K562 (cell line): Measurements from ENCODE around the gene RBM27. TPM values are rescaled to one million over a fixed set of nuclear protein-coding genes. Genes with fewer than 3 reads are reported as not detected.

Experiments
- BRCA1 ChIP-seq, 2 experiments: fragments of 450-650 bp in 1 of 2; sonication (generic) in 1 of 2; formaldehyde crosslinking in 1 of 2; IDR thresholded peaks; 2 replicates each; pipeline versions ENCODE4 v1.5.0 to v1.6.1; 2017 to 2020; ENCODE audit warnings: mild to moderate bottlenecking in 1 of 2, missing genetic modification reagents in 1 of 2
- C11orf30 ChIP-seq: fragments of 450-650 bp; IDR thresholded peaks from 2 replicates; pipeline ENCODE4 v1.6.1; 2016; ENCODE audit warnings: low read depth, mild to moderate bottlenecking
- CBFB ChIP-seq: sonication (generic); formaldehyde crosslinking; IDR thresholded peaks from 2 replicates; pipeline ENCODE4 v1.4.0; 2020; ENCODE audit warnings: mild to moderate bottlenecking, missing genetic modification reagents
- CHD4 ChIP-seq: fragments of 200-600 bp; sonication (generic); IDR thresholded peaks from 3 replicates; pipeline ENCODE4 v1.6.1; 2012; ENCODE audit warnings: low read depth, mild to moderate bottlenecking, mixed read lengths, low read length, inconsistent platforms; ENCODE audit not compliant: insufficient read depth, insufficient replicate concordance, poor library complexity, severe bottlenecking
- HCFC1 ChIP-seq: IDR thresholded peaks from 2 replicates; pipeline ENCODE4 v1.6.1; 2012; ENCODE audit warnings: low read depth, low read length, improper control_type of control experiment
- NCOR1 ChIP-seq: fragments of 450-650 bp; IDR thresholded peaks from 2 replicates; pipeline ENCODE4 v1.6.1; 2016; ENCODE audit warnings: mild to moderate bottlenecking, moderate library complexity
- PURB ChIP-seq: sonication (generic); formaldehyde crosslinking; IDR thresholded peaks from 2 replicates; pipeline ENCODE4 v1.9.0; 2021; ENCODE audit warnings: low read depth, mild to moderate bottlenecking, missing genetic modification reagents
- RAD21 ChIP-seq, 2 experiments: fragments of 250-450 bp in 1 of 2; fragments of 450-650 bp in 1 of 2; sonication (Bioruptor Pico) in 1 of 2; formaldehyde crosslinking in 1 of 2; IDR thresholded peaks in 1 of 2; conservative IDR thresholded peaks in 1 of 2; 2 replicates each; pipeline versions ENCODE4 v1.4.0 to v1.8.0; 2020 to 2022; ENCODE audit warnings: mild to moderate bottlenecking in 2 of 2, moderate library complexity in 1 of 2
- RBFOX2 ChIP-seq: fragments of 200-400 bp; formaldehyde crosslinking; IDR thresholded peaks from 2 replicates; pipeline ENCODE4 v1.6.1; 2017; ENCODE audit warnings: low read depth, mild to moderate bottlenecking, low read length, moderate library complexity
- TCF3 ChIP-seq: sonication (generic); formaldehyde crosslinking; IDR thresholded peaks from 2 replicates; pipeline ENCODE4 v1.4.0; 2020; ENCODE audit warnings: mild to moderate bottlenecking, missing genetic modification reagents
- YBX1 ChIP-seq: fragments of 450-650 bp; IDR thresholded peaks from 2 replicates; pipeline ENCODE4 v1.7.1; 2016; ENCODE audit warnings: mild to moderate bottlenecking
- ZNF57 ChIP-seq: fragments of 450-650 bp; formaldehyde crosslinking; IDR thresholded peaks from 2 replicates; pipeline ENCODE4 v1.4.0; 2020; ENCODE audit warnings: mild to moderate bottlenecking, moderate library complexity
- ZNF707 ChIP-seq: fragments of 250-450 bp; sonication (Bioruptor Pico); conservative IDR thresholded peaks from 2 replicates; pipeline ENCODE4 v1.8.0; 2022; ENCODE audit warnings: inconsistent platforms, mild to moderate bottlenecking, moderate library complexity
- ZNF75A ChIP-seq: fragments of 450-650 bp; formaldehyde crosslinking; IDR thresholded peaks from 2 replicates; pipeline ENCODE4 v1.4.0; 2020; ENCODE audit warnings: mild to moderate bottlenecking
- polyA plus RNA-seq, 8 experiments: library from polyadenylated mRNA; depleted of rRNA in 4 of 8; stranded (reverse) in 5 of 8; unstranded in 3 of 8; fragments of >200 nt; fragmentation: Nextera tagmentation in 2 of 8; fragmentation: Illumina TruSeq in 1 of 8; extraction: Ambion mirVana in 2 of 8; extraction: Trizol in 1 of 8; gene quantifications; 2 replicates each; pipeline versions ENCODE4 v1.2.1 to v1.2.3, GENCODE V29; 2011 to 2014; ENCODE audit warnings: inconsistent platforms in 1 of 8, missing spikeins in 1 of 8
- total RNA-seq, 7 experiments: library from RNA; depleted of rRNA in 6 of 7; stranded (reverse); fragments of >200 nt in 6 of 7; fragmentation: Illumina TruSeq in 2 of 7; extraction: Trizol in 2 of 7; gene quantifications; 2 replicates each; pipeline versions ENCODE4 v1.2.1 to v1.2.3, GENCODE V29; 2011 to 2021; ENCODE audit warnings: low replicate concordance in 1 of 7
- TF ChIP-seq, protein P1 (sequence below), 2 experiments: fragments of 200-800 bp in 1 of 2; sonication (Bioruptor generic) in 1 of 2; sonication (generic) in 1 of 2; formaldehyde crosslinking in 1 of 2; IDR thresholded peaks in 1 of 2; conservative IDR thresholded peaks in 1 of 2; 2 replicates each; pipeline versions ENCODE4 v1.5.0 to v1.6.1; 2016 to 2020; ENCODE audit warnings: missing compliant biosample characterization in 1 of 2, missing genetic modification characterization in 1 of 2, missing genetic modification reagents in 1 of 2
- TF ChIP-seq, protein P2 (sequence below): fragments of 450-650 bp; formaldehyde crosslinking; IDR thresholded peaks from 2 replicates; pipeline ENCODE4 v1.4.0; 2022; ENCODE audit warnings: missing genetic modification characterization
- TF ChIP-seq, protein P3 (sequence below): fragments of 200-800 bp; sonication (Bioruptor generic); IDR thresholded peaks from 2 replicates; pipeline ENCODE4 v1.6.1; 2016; ENCODE audit warnings: missing genetic modification characterization, missing compliant biosample characterization

Gene RBM27
- total and polyA plus RNA-seq, 9 of the 15 experiments (the other 6 are each of a cell fraction or from before 2014, with no cell fraction given) = 5.3 to 45.4 (median 29.1) TPM

DNA sequence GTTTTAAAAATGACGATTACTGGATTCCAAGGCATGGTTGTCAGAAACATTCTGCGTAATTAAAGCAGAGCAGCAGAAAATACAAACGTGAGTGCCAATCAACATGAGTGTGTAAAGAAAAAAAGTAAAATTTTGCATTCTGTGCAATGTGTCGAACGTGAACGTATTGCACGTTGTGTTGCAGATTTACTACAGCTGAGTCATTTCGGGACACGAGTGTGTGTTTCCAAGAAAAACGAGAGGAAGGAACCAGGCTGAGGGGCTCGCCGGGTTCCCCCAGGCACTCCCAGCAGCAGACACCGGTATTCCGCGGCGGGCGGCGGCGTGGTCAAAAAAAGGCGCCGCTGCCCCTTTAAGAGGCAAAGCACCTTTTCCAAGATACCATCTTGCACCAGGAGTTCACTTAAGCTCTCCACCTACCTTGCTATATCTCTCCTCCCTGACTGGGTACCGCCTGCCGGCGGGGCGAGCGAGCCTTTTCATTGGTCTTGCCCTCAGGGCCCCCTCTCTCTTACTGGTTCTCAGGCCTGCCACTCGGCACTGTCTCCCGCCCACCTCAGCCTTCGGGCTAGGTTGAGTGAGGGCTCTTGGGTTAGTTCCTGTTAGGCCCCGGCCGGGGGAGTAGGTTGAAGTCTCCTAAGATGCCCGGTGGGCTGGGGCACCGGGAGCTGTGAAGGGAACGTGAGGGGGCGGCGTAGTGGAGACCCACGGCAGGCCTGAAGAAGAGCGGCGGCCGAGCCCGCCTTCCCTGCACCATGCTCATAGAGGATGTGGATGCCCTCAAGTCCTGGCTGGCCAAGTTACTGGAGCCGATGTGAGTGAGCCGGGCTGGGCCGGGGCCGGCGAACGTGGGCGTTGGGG, at the start of gene RBM27 (continued):
- TF ChIP-seq ZNF707 (no peak), YBX1 (no peak), PURB (CRISPR knock-in tag) (no peak), ZNF75A (no peak), CHD4 (no peak), NCOR1 (no peak; the same call in none of the 2 replicates), HCFC1 (peak; percentile 65), C11orf30 (peak; percentile 78), BRCA1 (IDR thresholded peaks at IDR 0.05) (no peak), BRCA1 (CRISPR knock-in tag; IDR thresholded peaks at IDR 0.05) (no peak), RBFOX2 (peak; percentile 91), TCF3 (CRISPR knock-in tag) (no peak), CBFB (CRISPR knock-in tag) (no peak), RAD21 (CRISPR knock-in tag; conservative IDR thresholded peaks at IDR 0.05 in 1 of 2, IDR thresholded peaks at IDR 0.05 in 1 of 2) (peak in 1 of 2 experiments; percentile 4; a peak in 1 of 4 replicates), ZNF57 (CRISPR knock-in tag) (no peak)
- TF ChIP-seq, protein P1, sequence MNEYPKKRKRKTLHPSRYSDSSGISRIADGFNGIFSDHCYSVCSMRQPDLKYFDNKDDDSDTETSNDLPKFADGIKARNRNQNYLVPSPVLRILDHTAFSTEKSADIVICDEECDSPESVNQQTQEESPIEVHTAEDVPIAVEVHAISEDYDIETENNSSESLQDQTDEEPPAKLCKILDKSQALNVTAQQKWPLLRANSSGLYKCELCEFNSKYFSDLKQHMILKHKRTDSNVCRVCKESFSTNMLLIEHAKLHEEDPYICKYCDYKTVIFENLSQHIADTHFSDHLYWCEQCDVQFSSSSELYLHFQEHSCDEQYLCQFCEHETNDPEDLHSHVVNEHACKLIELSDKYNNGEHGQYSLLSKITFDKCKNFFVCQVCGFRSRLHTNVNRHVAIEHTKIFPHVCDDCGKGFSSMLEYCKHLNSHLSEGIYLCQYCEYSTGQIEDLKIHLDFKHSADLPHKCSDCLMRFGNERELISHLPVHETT (CRISPR knock-in tag; conservative IDR thresholded peaks at IDR 0.05 in 1 of 2, IDR thresholded peaks at IDR 0.05 in 1 of 2) = no peak
- TF ChIP-seq, protein P2, sequence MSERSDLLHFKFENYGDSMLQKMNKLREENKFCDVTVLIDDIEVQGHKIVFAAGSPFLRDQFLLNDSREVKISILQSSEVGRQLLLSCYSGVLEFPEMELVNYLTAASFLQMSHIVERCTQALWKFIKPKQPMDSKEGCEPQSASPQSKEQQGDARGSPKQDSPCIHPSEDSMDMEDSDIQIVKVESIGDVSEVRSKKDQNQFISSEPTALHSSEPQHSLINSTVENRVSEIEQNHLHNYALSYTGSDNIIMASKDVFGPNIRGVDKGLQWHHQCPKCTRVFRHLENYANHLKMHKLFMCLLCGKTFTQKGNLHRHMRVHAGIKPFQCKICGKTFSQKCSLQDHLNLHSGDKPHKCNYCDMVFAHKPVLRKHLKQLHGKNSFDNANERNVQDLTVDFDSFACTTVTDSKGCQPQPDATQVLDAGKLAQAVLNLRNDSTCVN = no peak
- TF ChIP-seq, protein P3, sequence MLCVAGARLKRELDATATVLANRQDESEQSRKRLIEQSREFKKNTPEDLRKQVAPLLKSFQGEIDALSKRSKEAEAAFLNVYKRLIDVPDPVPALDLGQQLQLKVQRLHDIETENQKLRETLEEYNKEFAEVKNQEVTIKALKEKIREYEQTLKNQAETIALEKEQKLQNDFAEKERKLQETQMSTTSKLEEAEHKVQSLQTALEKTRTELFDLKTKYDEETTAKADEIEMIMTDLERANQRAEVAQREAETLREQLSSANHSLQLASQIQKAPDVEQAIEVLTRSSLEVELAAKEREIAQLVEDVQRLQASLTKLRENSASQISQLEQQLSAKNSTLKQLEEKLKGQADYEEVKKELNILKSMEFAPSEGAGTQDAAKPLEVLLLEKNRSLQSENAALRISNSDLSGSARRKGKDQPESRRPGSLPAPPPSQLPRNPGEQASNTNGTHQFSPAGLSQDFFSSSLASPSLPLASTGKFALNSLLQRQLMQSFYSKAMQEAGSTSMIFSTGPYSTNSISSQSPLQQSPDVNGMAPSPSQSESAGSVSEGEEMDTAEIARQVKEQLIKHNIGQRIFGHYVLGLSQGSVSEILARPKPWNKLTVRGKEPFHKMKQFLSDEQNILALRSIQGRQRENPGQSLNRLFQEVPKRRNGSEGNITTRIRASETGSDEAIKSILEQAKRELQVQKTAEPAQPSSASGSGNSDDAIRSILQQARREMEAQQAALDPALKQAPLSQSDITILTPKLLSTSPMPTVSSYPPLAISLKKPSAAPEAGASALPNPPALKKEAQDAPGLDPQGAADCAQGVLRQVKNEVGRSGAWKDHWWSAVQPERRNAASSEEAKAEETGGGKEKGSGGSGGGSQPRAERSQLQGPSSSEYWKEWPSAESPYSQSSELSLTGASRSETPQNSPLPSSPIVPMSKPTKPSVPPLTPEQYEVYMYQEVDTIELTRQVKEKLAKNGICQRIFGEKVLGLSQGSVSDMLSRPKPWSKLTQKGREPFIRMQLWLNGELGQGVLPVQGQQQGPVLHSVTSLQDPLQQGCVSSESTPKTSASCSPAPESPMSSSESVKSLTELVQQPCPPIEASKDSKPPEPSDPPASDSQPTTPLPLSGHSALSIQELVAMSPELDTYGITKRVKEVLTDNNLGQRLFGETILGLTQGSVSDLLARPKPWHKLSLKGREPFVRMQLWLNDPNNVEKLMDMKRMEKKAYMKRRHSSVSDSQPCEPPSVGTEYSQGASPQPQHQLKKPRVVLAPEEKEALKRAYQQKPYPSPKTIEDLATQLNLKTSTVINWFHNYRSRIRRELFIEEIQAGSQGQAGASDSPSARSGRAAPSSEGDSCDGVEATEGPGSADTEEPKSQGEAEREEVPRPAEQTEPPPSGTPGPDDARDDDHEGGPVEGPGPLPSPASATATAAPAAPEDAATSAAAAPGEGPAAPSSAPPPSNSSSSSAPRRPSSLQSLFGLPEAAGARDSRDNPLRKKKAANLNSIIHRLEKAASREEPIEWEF (CRISPR knock-in tag) = no peak
